BE2C (cell line): ENCODE measurements around the gene SRSF6.

Experiments
- DNase-seq: peaks from one replicate; pipeline ENCODE4 v3.0.0-alpha.2; 2020
- H3K27me3 ChIP-seq: fragments of 250-450 bp; sonication (Bioruptor Pico); 2 replicates; pipeline ENCODE4 v1.5.1; 2020; ENCODE audit warnings: mild to moderate bottlenecking
- H3K36me3 ChIP-seq: fragments of 250-450 bp; sonication (Bioruptor Pico); 2 replicates; pipeline ENCODE4 v1.5.1; 2020; ENCODE audit warnings: mild to moderate bottlenecking
- H3K4me1 ChIP-seq: fragments of 250-450 bp; sonication (Bioruptor Pico); 2 replicates; pipeline ENCODE4 v1.5.1; 2020
- H3K4me3 ChIP-seq: 2 replicates; pipeline ENCODE4 v1.5.1; 2011; ENCODE audit warnings: low read depth, low read length
- H3K9me3 ChIP-seq: fragments of 250-450 bp; sonication (Bioruptor Pico); 2 replicates; pipeline ENCODE4 v1.5.1; 2020
- TF ChIP-seq, protein P1 (sequence below): IDR thresholded peaks from 2 replicates; pipeline ENCODE4 v1.5.1; 2012; ENCODE audit warnings: mild to moderate bottlenecking, low read depth, low read length

The SRSF6 gene

DNA sequence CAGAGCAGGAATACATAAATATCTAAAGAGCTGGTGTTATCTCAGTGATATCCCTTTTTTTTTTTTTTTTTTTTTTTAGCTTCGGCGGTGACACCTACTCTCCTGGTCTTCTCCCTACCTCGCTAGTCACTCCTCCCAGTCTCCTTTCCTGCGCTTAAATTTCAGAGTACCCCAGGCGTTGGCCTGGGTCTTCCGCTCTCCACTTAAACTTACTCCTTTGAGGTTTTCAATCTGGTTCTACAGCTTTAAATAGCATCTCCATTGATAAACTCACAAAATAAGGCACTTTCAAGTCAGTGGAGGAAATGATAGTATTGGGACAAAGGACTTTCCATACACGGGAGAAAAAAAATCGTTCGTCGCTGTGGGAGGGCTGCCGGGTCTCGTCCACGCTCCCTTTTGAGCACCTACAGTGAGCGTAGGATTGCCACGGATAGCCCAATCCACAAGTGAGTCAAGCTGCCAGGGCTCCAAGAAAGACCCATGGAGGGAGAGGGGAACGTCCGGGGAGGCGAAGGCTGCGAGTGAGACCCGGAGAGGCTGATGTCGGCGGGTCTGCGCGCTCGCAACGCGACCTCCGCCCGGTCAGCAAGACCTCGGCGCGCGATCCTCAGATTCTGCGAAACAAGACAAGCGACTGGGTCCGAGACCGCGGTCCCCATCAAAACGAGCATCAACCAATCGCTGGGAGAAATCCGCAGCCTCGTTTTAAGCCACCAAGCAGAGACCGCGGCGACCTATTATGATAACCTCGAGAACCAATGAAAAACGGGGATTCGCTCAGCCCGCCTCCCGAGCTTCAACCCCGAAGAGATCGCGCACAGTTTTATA, 672 bp upstream of the SRSF6 start:
- TF ChIP-seq, protein P1, sequence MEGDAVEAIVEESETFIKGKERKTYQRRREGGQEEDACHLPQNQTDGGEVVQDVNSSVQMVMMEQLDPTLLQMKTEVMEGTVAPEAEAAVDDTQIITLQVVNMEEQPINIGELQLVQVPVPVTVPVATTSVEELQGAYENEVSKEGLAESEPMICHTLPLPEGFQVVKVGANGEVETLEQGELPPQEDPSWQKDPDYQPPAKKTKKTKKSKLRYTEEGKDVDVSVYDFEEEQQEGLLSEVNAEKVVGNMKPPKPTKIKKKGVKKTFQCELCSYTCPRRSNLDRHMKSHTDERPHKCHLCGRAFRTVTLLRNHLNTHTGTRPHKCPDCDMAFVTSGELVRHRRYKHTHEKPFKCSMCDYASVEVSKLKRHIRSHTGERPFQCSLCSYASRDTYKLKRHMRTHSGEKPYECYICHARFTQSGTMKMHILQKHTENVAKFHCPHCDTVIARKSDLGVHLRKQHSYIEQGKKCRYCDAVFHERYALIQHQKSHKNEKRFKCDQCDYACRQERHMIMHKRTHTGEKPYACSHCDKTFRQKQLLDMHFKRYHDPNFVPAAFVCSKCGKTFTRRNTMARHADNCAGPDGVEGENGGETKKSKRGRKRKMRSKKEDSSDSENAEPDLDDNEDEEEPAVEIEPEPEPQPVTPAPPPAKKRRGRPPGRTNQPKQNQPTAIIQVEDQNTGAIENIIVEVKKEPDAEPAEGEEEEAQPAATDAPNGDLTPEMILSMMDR, result no peak
- H3K9me3 ChIP-seq, result no peaks in the 10 kb centered on the region
- H3K27me3 ChIP-seq, result no peaks in the 10 kb centered on the region
- peaks cover 34% of the 10 kb centered on the region for H3K36me3 ChIP-seq
- DNase-seq, result peak; percentile 93
- H3K4me3 ChIP-seq, result peak overlapping the region; percentile 95
- no peaks in the 10 kb centered on the region for H3K4me1 ChIP-seq

DNA sequence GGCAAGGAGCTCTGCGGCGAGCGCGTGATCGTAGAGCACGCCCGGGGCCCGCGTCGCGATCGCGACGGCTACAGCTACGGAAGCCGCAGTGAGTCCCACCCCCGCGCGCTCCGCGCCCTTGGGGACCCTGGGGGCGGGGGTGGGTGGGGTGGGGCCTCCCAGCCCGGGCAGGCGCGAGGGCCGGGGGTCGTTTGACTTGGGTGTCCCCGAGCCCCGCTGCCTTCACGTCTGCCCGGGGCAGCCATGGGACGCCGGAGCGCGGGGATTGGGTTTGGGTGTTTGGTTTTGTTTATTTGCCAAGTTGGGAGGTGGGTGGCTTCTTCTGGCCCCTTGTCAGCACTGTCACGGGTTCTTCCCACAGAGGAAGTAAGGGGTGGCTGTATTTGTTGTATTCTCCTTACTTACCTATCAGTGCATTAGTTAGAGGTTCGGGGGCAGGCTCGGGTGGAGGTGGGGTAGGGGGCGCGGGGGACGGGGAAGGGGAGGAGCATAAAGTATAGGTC, 777 bp downstream of the SRSF6 start:
- H3K27me3 ChIP-seq, result no peaks in the 10 kb centered on the region
- DNase-seq, result no peak
- peak overlapping the region; percentile 95 for H3K4me3 ChIP-seq
- TF ChIP-seq, protein P1, result no peak
- no peaks in the 10 kb centered on the region for H3K9me3 ChIP-seq
- peaks cover 49% of the 10 kb centered on the region for H3K36me3 ChIP-seq
- no peaks in the 10 kb centered on the region for H3K4me1 ChIP-seq

DNA sequence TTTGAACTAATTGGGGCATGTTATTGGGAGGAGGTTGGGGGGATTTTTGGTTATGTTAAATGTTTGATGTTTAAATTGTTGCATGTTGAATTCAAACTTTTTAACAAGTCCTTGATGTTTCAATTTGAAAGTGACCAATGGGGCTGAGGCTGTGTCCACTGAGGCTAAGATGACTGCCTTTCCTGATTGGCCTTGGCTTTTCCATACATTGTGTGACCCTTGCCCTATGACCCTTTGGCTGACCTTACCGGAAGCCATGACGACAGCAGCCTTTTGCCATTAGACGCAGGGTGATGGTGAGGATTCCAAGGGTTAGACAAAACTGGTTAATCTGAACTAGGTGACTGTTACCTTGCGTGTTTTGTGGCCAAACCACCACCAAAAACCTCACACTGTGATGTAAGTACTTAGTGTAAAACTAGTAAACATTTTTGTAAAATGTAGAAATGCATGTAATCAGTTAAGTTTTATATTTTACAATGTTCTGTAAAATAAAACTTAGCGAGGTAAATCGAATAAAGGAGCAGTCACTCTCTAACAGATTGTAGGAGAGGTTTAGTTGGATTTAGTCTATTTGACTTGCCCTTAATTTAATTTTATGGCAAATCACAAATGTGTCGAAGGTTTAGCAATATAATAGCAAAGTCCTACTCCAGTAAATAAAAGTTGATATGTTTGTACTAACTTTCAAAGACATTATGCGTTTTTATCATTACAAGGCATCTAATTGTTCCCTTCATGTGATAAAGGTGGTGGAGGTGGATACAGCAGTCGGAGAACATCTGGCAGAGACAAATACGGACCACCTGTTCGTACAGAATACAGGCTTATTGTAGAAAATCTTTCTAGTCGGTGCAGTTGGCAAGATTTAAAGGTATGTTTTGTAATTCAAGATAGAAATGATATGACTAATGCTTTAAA, 1.6 kb downstream of the SRSF6 start:
- TF ChIP-seq, protein P1, result no peak
- DNase-seq, result no peak
- Histone ChIP-seq H3K4me3 (peak overlapping the region; percentile 95), H3K4me1 (no peaks in the 10 kb centered on the region), H3K36me3 (peaks cover 57% of the 10 kb centered on the region), H3K27me3 (no peaks in the 10 kb centered on the region), H3K9me3 (no peaks in the 10 kb centered on the region)

DNA sequence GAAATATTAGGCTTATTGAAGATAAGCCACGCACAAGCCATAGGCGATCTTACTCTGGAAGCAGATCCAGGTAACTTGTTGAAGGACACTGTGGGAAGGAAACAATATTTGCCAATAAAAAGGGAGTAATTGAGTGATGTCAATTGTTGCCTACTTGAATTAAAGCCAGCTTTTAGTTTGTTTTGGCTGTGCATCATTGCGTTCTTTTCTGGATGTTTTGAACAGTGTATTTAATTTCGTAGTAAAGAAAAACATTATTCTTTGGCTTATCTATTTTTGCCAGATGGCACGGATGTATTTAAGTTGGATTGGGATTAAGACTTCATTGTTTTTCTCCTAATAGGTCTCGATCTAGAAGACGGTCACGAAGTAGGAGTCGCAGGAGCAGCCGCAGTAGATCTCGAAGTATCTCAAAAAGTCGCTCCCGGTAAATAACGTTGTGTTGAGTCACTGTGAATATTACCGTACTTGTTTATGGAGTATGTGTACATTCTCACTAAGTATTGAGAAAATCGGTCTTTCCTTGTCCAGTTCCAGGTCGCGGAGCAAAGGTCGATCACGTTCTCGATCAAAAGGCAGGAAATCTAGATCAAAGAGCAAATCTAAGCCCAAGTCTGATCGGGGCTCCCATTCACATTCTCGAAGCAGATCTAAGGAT, 2.6 kb downstream of the SRSF6 start:
- DNase-seq, result no peak
- H3K27me3 ChIP-seq, result no peaks in the 10 kb centered on the region
- no peak overlapping the region for H3K4me3 ChIP-seq
- H3K9me3 ChIP-seq, result no peaks in the 10 kb centered on the region
- TF ChIP-seq, protein P1, result no peak
- H3K4me1 ChIP-seq, result no peaks in the 10 kb centered on the region
- H3K36me3 ChIP-seq, result peaks cover 67% of the 10 kb centered on the region

DNA sequence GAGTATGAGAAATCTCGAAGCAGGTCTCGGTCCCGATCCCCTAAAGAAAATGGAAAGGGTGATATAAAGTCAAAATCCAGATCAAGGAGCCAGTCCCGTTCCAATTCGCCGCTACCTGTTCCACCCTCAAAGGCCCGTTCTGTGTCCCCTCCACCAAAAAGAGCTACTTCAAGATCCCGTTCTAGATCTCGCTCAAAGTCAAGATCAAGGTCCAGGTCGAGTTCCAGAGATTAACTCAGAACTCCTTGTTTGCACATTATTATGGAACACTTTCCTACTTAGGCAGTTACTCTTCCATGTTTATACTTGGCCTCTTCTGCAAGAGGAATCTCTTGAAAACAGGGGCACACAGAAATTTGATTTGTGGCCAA, 3.1 kb downstream of the SRSF6 start:
- H3K4me1 ChIP-seq, result no peaks in the 10 kb centered on the region
- H3K9me3 ChIP-seq, result no peaks in the 10 kb centered on the region
- peaks cover 72% of the 10 kb centered on the region for H3K36me3 ChIP-seq
- no peak overlapping the region for H3K4me3 ChIP-seq
- TF ChIP-seq, protein P1, result no peak
- H3K27me3 ChIP-seq, result no peaks in the 10 kb centered on the region
- no peak for DNase-seq
